ENCODE results near the gene AFG1L.
"Not testable (repeated sequence)": the region's sequence is repeated elsewhere in the genome, so short reads cannot be mapped to it uniquely, and the experiment has no call there.

Gene AFG1L

GRCh38 chr6:108288742-108289141, 6.1 kb upstream of the AFG1L start:
- no peak for DNase-seq (ENCODE audit: low read depth in 2 of 2, low spot score in 1 of 2)

- DNase-seq (ENCODE audit: low read depth in 2 of 2, low spot score in 1 of 2) = no peak
Measured at GRCh38 chr6:108291091-108291490, 3.8 kb upstream of the AFG1L start.

GRCh38 chr6:108292561-108292960, 2.3 kb upstream of the AFG1L start:
- DNase-seq (ENCODE audit: low read depth in 2 of 2, low spot score in 1 of 2) = not testable (repeated sequence)

- DNase-seq (ENCODE audit: low read depth in 2 of 2, low spot score in 1 of 2) = no peak
Measured at GRCh38 chr6:108293527-108294296, 1.1 kb upstream of the AFG1L start.

GRCh38 chr6:108294297-108294726, 542 bp upstream of the AFG1L start:
- DNase-seq (ENCODE audit: low read depth in 2 of 2, low spot score in 1 of 2) = no peak

- no peak for DNase-seq (ENCODE audit: low read depth in 2 of 2, low spot score in 1 of 2)
Measured at GRCh38 chr6:108295676-108296075, 822 bp downstream of the AFG1L start.

GRCh38 chr6:108302386-108302785, 7.5 kb downstream of the AFG1L start:
- no peak for DNase-seq (ENCODE audit: low read depth in 2 of 2, low spot score in 1 of 2)

GRCh38 chr6:108304646-108305045, 9.8 kb downstream of the AFG1L start:
- DNase-seq (ENCODE audit: low read depth in 2 of 2, low spot score in 1 of 2) = no peak

- not testable (repeated sequence) for DNase-seq (ENCODE audit: low read depth in 2 of 2, low spot score in 1 of 2)
Measured at GRCh38 chr6:108308641-108309040, 13.8 kb downstream of the AFG1L start.

GRCh38 chr6:108309844-108310243, 15.0 kb downstream of the AFG1L start:
- DNase-seq (ENCODE audit: low read depth in 2 of 2, low spot score in 1 of 2) = no peak

GRCh38 chr6:108312605-108313004, 17.8 kb downstream of the AFG1L start:
- no peak for DNase-seq (ENCODE audit: low read depth in 2 of 2, low spot score in 1 of 2)

GRCh38 chr6:108321253-108321747, 26.4 kb downstream of the AFG1L start:
- no peak for DNase-seq (ENCODE audit: low read depth in 2 of 2, low spot score in 1 of 2)

- DNase-seq (ENCODE audit: low read depth in 2 of 2, low spot score in 1 of 2) = no peak
Measured at GRCh38 chr6:108322728-108323127, 27.9 kb downstream of the AFG1L start.

- no peak for DNase-seq (ENCODE audit: low read depth in 2 of 2, low spot score in 1 of 2)
Measured at GRCh38 chr6:108323710-108324466, 29.0 kb downstream of the AFG1L start.

GRCh38 chr6:108330221-108330785, 35.4 kb downstream of the AFG1L start:
- not testable (repeated sequence) for DNase-seq (ENCODE audit: low read depth in 2 of 2, low spot score in 1 of 2)

- DNase-seq (ENCODE audit: low read depth in 2 of 2, low spot score in 1 of 2) = no peak
Measured at GRCh38 chr6:108330806-108331205, 36.0 kb downstream of the AFG1L start.

- DNase-seq (ENCODE audit: low read depth in 2 of 2, low spot score in 1 of 2) = no peak
Measured at GRCh38 chr6:108331982-108332381, 37.1 kb downstream of the AFG1L start.

- DNase-seq (ENCODE audit: low read depth in 2 of 2, low spot score in 1 of 2) = no peak
Measured at GRCh38 chr6:108336971-108337370, 42.1 kb downstream of the AFG1L start.

GRCh38 chr6:108337721-108338120, 42.9 kb downstream of the AFG1L start:
- no peak for DNase-seq (ENCODE audit: low read depth in 2 of 2, low spot score in 1 of 2)

- no peak for DNase-seq (ENCODE audit: low read depth in 2 of 2, low spot score in 1 of 2)
Measured at GRCh38 chr6:108341372-108341771, 46.5 kb downstream of the AFG1L start.

GRCh38 chr6:108343894-108344293, 49.0 kb downstream of the AFG1L start:
- DNase-seq (ENCODE audit: low read depth in 2 of 2, low spot score in 1 of 2) = no peak

Measured in stimulated activated CD8-positive, alpha-beta memory T cell treated with anti-CD3 and anti-CD28 coated beads, Interleukin-4, amount 100 ng/mL, for 4 hours (primary cell).